Pancreas (tissue), 10 donors: ENCODE measurements around the gene BCAT1. TPM values are rescaled to one million over a fixed set of nuclear protein-coding genes. Genes with fewer than 3 reads are reported as not detected.
A peak's percentile ranks its signal among the peaks of the same experiment; 100 is the strongest.

Experiments
- ATAC-seq, 4 donors: fragments of 200-7000 bp; cut with Tn5 transposase; one replicate each; pipeline versions ENCODE4 v1.8.0 to v1.9.1; 2020; ENCODE audit warnings: mild to moderate bottlenecking in 4 of 4, moderate library complexity in 4 of 4
- DNase-seq, 6 donors: peaks; one replicate each; pipeline ENCODE4 v3.0.0-alpha.2; 2020
- FAIRE-seq: peaks from 2 replicates; lab custom pipeline; 2012; peaks lifted over from hg19 to GRCh38; lab: Jason Lieb, UNC
- H3K27ac ChIP-seq, 4 donors: fragments of 200-600 bp; sonication (generic); 1 replicate in 3 of 4; 2 replicates in 1 of 4; pipeline versions ENCODE4 v1.5.0 to v1.8.0; 2020
- H3K27me3 ChIP-seq, 4 donors: fragments of 200-600 bp; one replicate each; pipeline ENCODE4 v1.8.0; 2021
- H3K36me3 ChIP-seq, 3 donors: fragments of 200-600 bp; sonication (generic) in 1 of 3; one replicate each; pipeline versions ENCODE4 v1.5.0 to v1.8.0; 2020 to 2021
- H3K4me1 ChIP-seq, 3 donors: fragments of 200-600 bp; one replicate each; pipeline ENCODE4 v1.8.0; 2021
- H3K4me3 ChIP-seq, 4 donors: fragments of 200-600 bp; sonication (generic) in 2 of 4; one replicate each; pipeline versions ENCODE4 v1.5.0 to v1.8.0; 2020 to 2021
- H3K9me3 ChIP-seq, 4 donors: fragments of 200-600 bp; one replicate each; pipeline ENCODE4 v1.8.0; 2021
- WGBS, 2 donors: extraction: QIAGEN DNeasy Blood & Tissue Kit; methylation state at CpG; one replicate each; pipeline ENCODE4 v1.1.7; 2013; 5-methylcytosine and 5-hydroxymethylcytosine counted together
- intact Hi-C, 3 donors: fragments of 100-400 bp; cut with DNase I; formaldehyde crosslinking; loops; one replicate each; pipeline versions ENCODE4 v1.11.1 to v1.14.2; 2022
- polyA plus RNA-seq, 2 donors: library from polyadenylated mRNA; stranded (reverse); fragments of 200-250 nt; gene quantifications; one replicate each; pipeline ENCODE4 v1.2.3, GENCODE V29; 2013
- total RNA-seq, 6 donors: library from RNA; stranded (reverse); fragmentation: NEBNext Ultra II Directional in 4 of 6; extraction: Animal tissue kit (Norgen Biotek cat#: 25700) in 4 of 6; gene quantifications; one replicate each; pipeline versions ENCODE4 v1.2.1 to v1.2.4, GENCODE V29; 2021 to 2023
- TF ChIP-seq, protein P1 (sequence below), 4 donors: fragments of 200-600 bp; sonication (generic) in 3 of 4; IDR thresholded peaks; one replicate each; pipeline versions ENCODE4 v1.5.0 to v1.8.0; 2021; ENCODE audit warnings: antibody characterized with exemption in 4 of 4
- donor health status: healthy with polysubstance abuse.
- donor health status: DM: no; HTN: no; CAD: no; lungs with moderate emphysema.
- donor health status: DM: no; HTN: no; CAD: no.
- donor health status: control.
- donor health status: control.
- donor health status: Bipolar disorder and iron deficiency.
- donor health status: DM: yes; HTN: yes; CAD: no.
- donor health status: DM: no; HTN: no; CAD: no.
- donor health status: DM: no; HTN: no; CAD: no.
- donor health status: DM: yes; HTN: yes; CAD: no.

The BCAT1 gene
- total and polyA plus RNA-seq, 8 donors, result 7.6 to 121 (median 67.7) TPM

DNA sequence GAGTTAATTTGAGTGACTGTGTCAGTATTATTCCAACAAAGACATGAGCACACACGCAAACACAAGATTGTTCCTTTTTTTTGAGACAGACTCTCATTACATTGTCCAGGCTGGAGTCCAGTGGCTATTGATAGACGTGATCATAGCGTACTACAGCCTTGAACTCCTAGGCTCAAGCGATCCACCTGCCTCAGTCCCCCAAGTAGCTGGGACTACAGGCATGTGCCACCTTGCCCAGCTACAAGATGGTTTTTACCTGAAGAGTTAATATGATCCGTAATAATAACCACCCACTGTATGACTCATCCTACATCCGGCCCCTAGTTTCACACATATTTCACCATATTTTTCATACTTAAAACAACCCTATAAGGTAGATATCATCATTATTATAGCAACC, 26.8 kb downstream of the BCAT1 start:
- no peak for FAIRE-seq
- no peak for DNase-seq
- Histone ChIP-seq H3K36me3 (no peaks in the 10 kb centered on the region), H3K4me3 (no peak overlapping the region), H3K27ac (peak overlapping the region in 2 of 4 donors; percentile 10 to 59), H3K27me3 (no peaks in the 10 kb centered on the region), H3K4me1 (peaks cover 4 to 27% (median 9%) of the 10 kb centered on the region in 3 donors), H3K9me3 (no peaks in the 10 kb centered on the region)
- 44 to 49% methylated on average over 6 of the region's 6 CpGs for WGBS, 2 donors
- ATAC-seq, result peak; percentile 60 to 77 (median 69)
- intact Hi-C loops, result no loop called here
- TF ChIP-seq, protein P1, sequence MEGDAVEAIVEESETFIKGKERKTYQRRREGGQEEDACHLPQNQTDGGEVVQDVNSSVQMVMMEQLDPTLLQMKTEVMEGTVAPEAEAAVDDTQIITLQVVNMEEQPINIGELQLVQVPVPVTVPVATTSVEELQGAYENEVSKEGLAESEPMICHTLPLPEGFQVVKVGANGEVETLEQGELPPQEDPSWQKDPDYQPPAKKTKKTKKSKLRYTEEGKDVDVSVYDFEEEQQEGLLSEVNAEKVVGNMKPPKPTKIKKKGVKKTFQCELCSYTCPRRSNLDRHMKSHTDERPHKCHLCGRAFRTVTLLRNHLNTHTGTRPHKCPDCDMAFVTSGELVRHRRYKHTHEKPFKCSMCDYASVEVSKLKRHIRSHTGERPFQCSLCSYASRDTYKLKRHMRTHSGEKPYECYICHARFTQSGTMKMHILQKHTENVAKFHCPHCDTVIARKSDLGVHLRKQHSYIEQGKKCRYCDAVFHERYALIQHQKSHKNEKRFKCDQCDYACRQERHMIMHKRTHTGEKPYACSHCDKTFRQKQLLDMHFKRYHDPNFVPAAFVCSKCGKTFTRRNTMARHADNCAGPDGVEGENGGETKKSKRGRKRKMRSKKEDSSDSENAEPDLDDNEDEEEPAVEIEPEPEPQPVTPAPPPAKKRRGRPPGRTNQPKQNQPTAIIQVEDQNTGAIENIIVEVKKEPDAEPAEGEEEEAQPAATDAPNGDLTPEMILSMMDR (IDR thresholded peaks at IDR 0.05), result no peak

DNA sequence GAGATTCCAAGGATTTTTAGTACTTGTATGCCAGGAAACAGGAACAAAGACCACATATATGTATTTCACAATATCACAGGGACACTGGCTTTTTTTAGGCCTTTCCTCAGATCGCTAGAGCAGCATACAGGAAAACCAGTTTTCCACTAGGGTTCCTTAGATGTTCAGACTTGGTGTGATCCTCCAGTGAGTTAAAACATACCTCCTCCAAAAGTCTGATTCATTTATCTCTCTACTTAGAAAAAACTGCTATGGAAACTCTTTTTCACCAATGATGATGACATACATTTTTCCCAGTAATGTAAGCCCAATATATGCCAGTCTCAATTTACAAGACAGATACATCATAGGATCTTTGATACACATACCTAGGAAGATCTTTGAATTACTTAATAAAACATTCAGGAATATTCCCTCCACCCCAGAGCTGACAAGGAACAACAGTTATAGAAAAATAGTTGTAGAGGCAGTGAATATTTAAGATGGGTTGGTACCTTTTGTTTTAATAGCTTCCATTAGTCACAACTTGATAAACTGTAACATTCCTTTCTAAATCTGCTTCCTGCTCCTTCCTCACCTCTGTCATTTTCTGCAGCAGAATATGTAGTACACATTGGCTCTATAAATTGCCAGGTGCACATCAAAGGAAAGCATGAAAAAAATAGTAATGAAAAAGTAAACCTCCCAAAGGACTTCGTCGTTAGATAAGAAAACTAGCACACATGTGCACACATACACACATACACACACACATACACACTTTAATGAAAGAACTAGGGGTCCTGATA, 27.5 kb downstream of the BCAT1 start:
- peak; percentile 39 to 61 (median 54) for ATAC-seq
- Histone ChIP-seq H3K36me3 (no peaks in the 10 kb centered on the region), H3K4me1 (peaks cover 4 to 27% (median 9%) of the 10 kb centered on the region in 3 donors), H3K9me3 (no peaks in the 10 kb centered on the region), H3K4me3 (no peak overlapping the region), H3K27ac (peak overlapping the region in 2 of 4 donors; percentile 10 to 59), H3K27me3 (no peaks in the 10 kb centered on the region)
- FAIRE-seq, result no peak
- intact Hi-C loops, result no loop called here
- WGBS, 2 donors, result 43 to 49% methylated on average over 3 of the region's 3 CpGs
- TF ChIP-seq, protein P1 (IDR thresholded peaks at IDR 0.05), result no peak
- DNase-seq, result no peak

DNA sequence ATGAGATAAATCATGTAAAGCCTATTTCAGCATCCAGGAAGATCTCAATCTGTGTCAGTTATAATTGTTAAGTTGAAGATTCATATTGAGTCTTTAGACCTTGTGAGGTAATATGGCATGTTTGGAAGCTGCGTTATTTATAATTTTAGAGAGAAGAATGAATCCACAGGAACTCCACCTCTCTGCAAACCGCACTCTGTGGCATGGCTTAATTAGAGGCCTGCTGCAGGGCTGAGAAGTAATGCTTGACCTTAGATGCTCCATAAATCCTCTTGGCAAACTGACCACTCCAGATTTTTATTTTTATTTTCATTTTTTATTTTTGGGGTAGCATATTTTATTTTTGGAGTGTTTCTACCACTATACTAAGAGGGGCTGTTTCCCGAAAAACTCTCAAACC, 28.8 kb downstream of the BCAT1 start:
- H3K4me3 ChIP-seq, result no peak overlapping the region
- peaks cover 4 to 27% (median 9%) of the 10 kb centered on the region in 3 donors for H3K4me1 ChIP-seq
- no peak overlapping the region for H3K27ac ChIP-seq
- H3K27me3 ChIP-seq, result no peaks in the 10 kb centered on the region
- no peaks in the 10 kb centered on the region for H3K9me3 ChIP-seq
- H3K36me3 ChIP-seq, result no peaks in the 10 kb centered on the region
- no peak for FAIRE-seq
- TF ChIP-seq, protein P1 (IDR thresholded peaks at IDR 0.05), result no peak
- ATAC-seq, result no peak
- DNase-seq, result no peak
- WGBS, 2 donors, result 94 to 95% methylated on average over 3 of the region's 3 CpGs
- intact Hi-C loops, result no loop called here

DNA sequence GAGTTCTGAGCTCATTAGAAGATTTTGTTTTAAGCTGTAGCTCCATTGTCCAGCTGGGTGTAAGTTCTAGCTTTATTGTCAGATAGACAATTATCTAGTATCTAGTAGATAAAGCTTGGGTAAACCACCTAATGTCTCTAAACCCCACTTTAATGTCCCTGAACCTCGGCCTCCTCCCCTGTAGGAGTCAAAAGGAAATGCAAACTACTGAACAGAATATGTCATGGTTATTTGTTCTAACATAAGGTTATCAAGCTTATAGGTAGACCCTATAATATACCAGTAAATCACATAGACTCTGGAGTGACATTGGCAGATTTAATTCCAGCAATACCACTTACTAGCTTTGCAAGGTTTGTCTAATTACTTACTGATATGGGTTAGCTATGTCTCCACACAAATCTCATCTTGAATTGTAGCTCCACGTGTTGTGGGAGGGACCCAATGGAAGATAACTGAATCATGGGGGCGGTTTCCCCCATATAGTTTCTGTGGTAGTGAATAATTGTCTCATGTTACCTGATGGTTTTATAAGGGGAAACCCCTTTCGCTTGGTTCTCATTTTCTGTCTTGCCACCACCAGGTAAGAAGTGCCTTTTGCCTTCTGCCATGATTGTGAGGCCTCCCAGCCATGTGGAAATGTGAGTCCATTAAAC, 29.4 kb downstream of the BCAT1 start:
- DNase-seq (no peak), ATAC-seq (no peak), FAIRE-seq (no peak)
- Histone ChIP-seq H3K27ac (no peak overlapping the region), H3K36me3 (no peaks in the 10 kb centered on the region), H3K4me1 (peaks cover 4 to 24% (median 11%) of the 10 kb centered on the region in 3 donors), H3K9me3 (no peaks in the 10 kb centered on the region), H3K4me3 (no peak overlapping the region), H3K27me3 (no peaks in the 10 kb centered on the region)
- intact Hi-C loops, result no loop called here
- 61 to 64% methylated on average over 4 of the region's 4 CpGs for WGBS, 2 donors
- TF ChIP-seq, protein P1 (IDR thresholded peaks at IDR 0.05), result no peak
